GM13976 (cell line): ENCODE results near the gene POT1.

Experiments
- DNase-seq: peaks from one replicate; pipeline ENCODE4 v3.0.0; 2012; ENCODE audit warnings: low spot score
- CTCF ChIP-seq: IDR thresholded peaks from 2 replicates; pipeline ENCODE4 v1.5.1; 2012; ENCODE audit warnings: borderline replicate concordance, mild to moderate bottlenecking; ENCODE audit not compliant: insufficient read depth; ENCODE audit errors: extremely low read depth, missing control alignments, control extremely low read depth
- in situ Hi-C: fragments of 300-500 bp; cut with MboI; formaldehyde crosslinking; loops from one replicate; pipeline ENCODE4 v1.12.0; 2022; ENCODE audit warnings: low sequenced_read_pairs, mixed read lengths, inconsistent platforms; ENCODE audit not compliant: unreplicated experiment

The POT1 gene

GRCh38 chr7:124801330-124801895 is 128.2 kb downstream of the POT1 start:
- in situ Hi-C loops, result no loop called here
- no peak for TF ChIP-seq CTCF
- DNase-seq, result no peak

DNA sequence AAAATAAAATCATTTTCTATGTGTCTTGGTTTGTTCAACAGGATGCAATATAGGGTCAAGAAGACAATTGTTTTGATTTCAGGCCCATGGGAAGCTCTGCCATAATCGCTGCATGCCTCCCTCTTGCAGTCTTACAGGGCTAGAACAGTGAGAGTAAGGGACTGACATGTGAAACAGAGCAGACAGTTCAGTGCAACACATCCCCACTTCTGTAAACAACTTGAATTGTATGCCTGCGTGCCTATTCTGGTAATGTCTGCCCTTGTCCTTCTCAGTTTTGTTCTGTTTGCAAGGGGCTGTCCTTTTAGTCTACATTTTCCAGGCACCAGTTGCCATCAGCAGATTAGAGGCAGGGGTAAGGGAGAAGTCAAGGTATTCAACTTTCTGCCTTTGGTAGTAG is 129.2 kb downstream of the POT1 start:
- in situ Hi-C loops, result no loop called here
- no peak for DNase-seq
- no peak for TF ChIP-seq CTCF

GRCh38 chr7:124799448-124799847 is 130.2 kb downstream of the POT1 start:
- TF ChIP-seq CTCF, result no peak

GRCh38 chr7:124796771-124797170 is 132.9 kb downstream of the POT1 start:
- TF ChIP-seq CTCF, result no peak
- in situ Hi-C loops, result loop anchor here (25.0 kb wide), 1 partner anchor 634 kb away; no protein-coding TSS in a partner anchor
- DNase-seq, result no peak

More at GRCh38 chr7:124799448-124799847, 130.2 kb downstream of the POT1 start:
- in situ Hi-C loops, result loop anchor here (25.0 kb wide), 1 partner anchor 637 kb away; no protein-coding TSS in a partner anchor
- no peak for DNase-seq

DNA sequence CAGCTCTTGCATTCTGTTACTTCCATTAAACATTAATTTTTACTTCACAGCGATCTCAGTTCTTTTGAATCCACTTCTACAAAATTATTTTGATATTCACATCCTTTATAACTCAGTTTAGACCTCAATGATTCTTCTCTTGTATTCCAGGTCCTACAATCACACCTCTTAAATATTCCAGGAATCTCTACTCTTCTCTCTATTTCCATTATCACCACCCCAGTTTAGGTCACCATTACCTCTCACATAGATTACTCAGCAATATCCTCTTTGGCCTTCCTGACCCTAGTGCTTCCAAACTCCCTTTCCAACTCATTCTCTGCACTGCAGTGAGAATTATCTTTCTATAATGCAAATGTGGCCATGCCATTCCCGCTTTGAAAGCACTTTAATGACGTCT is 136.9 kb downstream of the POT1 start:
- no peak for TF ChIP-seq CTCF
- in situ Hi-C loops, result loop anchor here (25.0 kb wide), 1 partner anchor 630 kb away; no protein-coding TSS in a partner anchor

GRCh38 chr7:124792002-124792401 is 137.6 kb downstream of the POT1 start:
- no peak for TF ChIP-seq CTCF
- DNase-seq, result no peak
- in situ Hi-C loops, result loop anchor here (25.0 kb wide), 1 partner anchor 630 kb away; no protein-coding TSS in a partner anchor

More for the DNA sequence above, 136.9 kb downstream of the POT1 start:
- no peak for DNase-seq

DNA sequence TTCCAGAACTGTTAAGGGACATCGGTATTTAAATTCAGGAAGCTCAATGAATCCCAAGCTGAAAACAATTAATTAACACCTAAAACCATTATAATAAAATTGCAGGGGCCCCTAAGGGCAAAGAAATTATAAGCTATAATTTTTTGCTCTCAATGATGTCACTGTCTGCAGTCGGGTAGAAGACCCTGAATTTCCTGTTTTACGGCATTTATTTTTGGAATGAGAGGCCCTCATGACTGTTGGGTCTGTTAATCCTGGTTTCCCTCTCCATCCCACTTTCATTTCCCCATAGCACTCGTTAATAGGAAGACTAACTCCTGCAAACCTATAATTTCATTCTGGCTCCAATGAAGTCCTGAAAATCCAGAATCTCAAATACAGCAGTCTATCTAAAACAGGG is 138.2 kb downstream of the POT1 start:
- no peak for TF ChIP-seq CTCF
- DNase-seq, result no peak
- in situ Hi-C loops, result loop anchor here (25.0 kb wide), 1 partner anchor 629 kb away; no protein-coding TSS in a partner anchor
